HEK293 (cell line): Measurements from ENCODE around the gene WNT4.

Experiments used
- ATF2 ChIP-seq: fragments of 450-650 bp; formaldehyde crosslinking; IDR thresholded peaks from 2 replicates; pipeline ENCODE4 v1.5.1; 2016; ENCODE audit warnings: missing biosample characterization, missing genetic modification characterization, low read depth
- CTCF ChIP-seq: fragments of 450-650 bp; formaldehyde crosslinking; IDR thresholded peaks from 2 replicates; pipeline ENCODE4 v1.5.1; 2016; ENCODE audit warnings: missing biosample characterization, missing genetic modification characterization
- GFI1B ChIP-seq: fragments of 450-650 bp; formaldehyde crosslinking; IDR thresholded peaks from 2 replicates; pipeline ENCODE4 v1.5.1; 2016; ENCODE audit warnings: missing biosample characterization, missing genetic modification characterization
- HOXA7 ChIP-seq: sonication (generic); formaldehyde crosslinking; IDR thresholded peaks from 2 replicates; pipeline ENCODE4 v1.8.1; 2022; ENCODE audit warnings: missing genetic modification reagents, borderline replicate concordance
- YY1 ChIP-seq: fragments of 450-650 bp; formaldehyde crosslinking; IDR thresholded peaks from 2 replicates; pipeline ENCODE4 v1.5.1; 2018; ENCODE audit warnings: missing biosample characterization, missing genetic modification characterization
- ZNF114 ChIP-seq: fragments of 450-650 bp; formaldehyde crosslinking; IDR thresholded peaks from 2 replicates; pipeline ENCODE4 v1.5.0; 2017; ENCODE audit warnings: missing biosample characterization, missing genetic modification characterization
- ZNF19 ChIP-seq: fragments of 450-650 bp; formaldehyde crosslinking; IDR thresholded peaks from 2 replicates; pipeline ENCODE4; 2016; ENCODE audit warnings: missing biosample characterization, missing genetic modification characterization, low read depth
- ZNF280D ChIP-seq: fragments of 450-650 bp; formaldehyde crosslinking; IDR thresholded peaks from 2 replicates; pipeline ENCODE4 v1.5.1; 2016; ENCODE audit warnings: missing biosample characterization, missing genetic modification characterization
- ZNF335 ChIP-seq: fragments of 450-650 bp; formaldehyde crosslinking; conservative IDR thresholded peaks from 2 replicates; pipeline ENCODE4 v1.5.1; 2016; ENCODE audit warnings: missing biosample characterization, missing genetic modification characterization
- ZNF366 ChIP-seq: fragments of 450-650 bp; formaldehyde crosslinking; conservative IDR thresholded peaks from 2 replicates; pipeline ENCODE4 v1.5.1; 2016; ENCODE audit warnings: missing biosample characterization, missing genetic modification characterization
- ZNF548 ChIP-seq: fragments of 450-650 bp; formaldehyde crosslinking; IDR thresholded peaks from 2 replicates; pipeline ENCODE4 v1.5.1; 2016; ENCODE audit warnings: missing biosample characterization, missing genetic modification characterization
- ZNF610 ChIP-seq: fragments of 450-650 bp; formaldehyde crosslinking; IDR thresholded peaks from 2 replicates; pipeline ENCODE4 v1.5.1; 2016; ENCODE audit warnings: missing biosample characterization, missing genetic modification characterization, borderline replicate concordance
- ZNF629 ChIP-seq: fragments of 450-650 bp; formaldehyde crosslinking; IDR thresholded peaks from 2 replicates; pipeline ENCODE4 v1.5.1; 2017; ENCODE audit warnings: missing biosample characterization, missing genetic modification characterization
- ZNF792 ChIP-seq: fragments of 450-650 bp; formaldehyde crosslinking; IDR thresholded peaks from 2 replicates; pipeline ENCODE4 v1.5.1; 2016; ENCODE audit warnings: missing biosample characterization, missing genetic modification characterization

GRCh38 chr1:22190251-22190650 is 47.4 kb upstream of the WNT4 start:
- TF ChIP-seq ZNF629 (tag by site-specific recombination) (no peak), HOXA7 (no peak), ZNF280D (tag by site-specific recombination) (no peak), CTCF (tag by site-specific recombination) (no peak), ZNF19 (tag by site-specific recombination) (no peak), ZNF548 (tag by site-specific recombination) (no peak), ZNF335 (tag by site-specific recombination) (no peak), ZNF792 (tag by site-specific recombination) (no peak), YY1 (tag by site-specific recombination) (no peak), ATF2 (no peak), ZNF114 (tag by site-specific recombination) (no peak), ZNF366 (tag by site-specific recombination) (no peak), ZNF610 (tag by site-specific recombination) (no peak), GFI1B (tag by site-specific recombination) (no peak)
